Ovary (tissue), 9 donors: ENCODE results near the gene SERF2. TPM values are rescaled to one million over a fixed set of nuclear protein-coding genes. Genes with fewer than 3 reads are reported as not detected.
"Not testable (repeated sequence)": the region's sequence is repeated elsewhere in the genome, so short reads cannot be mapped to it uniquely, and the experiment has no call there.

Source experiments
- DNase-seq, 5 donors: peaks; one replicate each; pipeline ENCODE4 v3.0.0-alpha.2; 2019 to 2020
- H3K27ac ChIP-seq, 2 donors: fragments of 200-600 bp; one replicate each; pipeline versions ENCODE4 v1.5.1 to v1.8.0; 2019 to 2022
- H3K27me3 ChIP-seq: fragments of 200-600 bp; one replicate; pipeline ENCODE4 v1.8.0; 2022
- H3K36me3 ChIP-seq: fragments of 200-600 bp; sonication (generic); one replicate; pipeline ENCODE4 v1.5.1; 2019
- H3K4me1 ChIP-seq: one replicate; pipeline ENCODE4 v1.8.1; 2013; ENCODE audit warnings: mild to moderate bottlenecking, moderate library complexity; ENCODE audit not compliant: insufficient read depth
- H3K4me3 ChIP-seq: fragments of 200-600 bp; sonication (generic); one replicate; pipeline ENCODE4 v1.5.1; 2017
- H3K9me3 ChIP-seq, 2 donors: fragments of 200-600 bp in 1 of 2; sonication (generic) in 1 of 2; one replicate each; pipeline versions ENCODE4 v1.5.1 to v1.8.1; 2013 to 2019; ENCODE audit warnings: mild to moderate bottlenecking in 1 of 2, moderate library complexity in 1 of 2
- EP300 ChIP-seq: sonication (generic); formaldehyde crosslinking; IDR thresholded peaks from one replicate; pipeline ENCODE4 v1.6.1; 2017; ENCODE audit warnings: antibody characterized with exemption
- POLR2A ChIP-seq: fragments of 450-650 bp; IDR thresholded peaks from one replicate; pipeline ENCODE4 v1.6.1; 2017; ENCODE audit warnings: antibody characterized with exemption, mild to moderate bottlenecking, moderate library complexity
- WGBS, 3 donors: extraction: QIAGEN DNeasy Blood & Tissue Kit in 1 of 3; methylation state at CpG; one replicate each; pipeline versions ENCODE4 v1.1.5 to v1.1.7; 2013 to 2017; 5-methylcytosine and 5-hydroxymethylcytosine counted together
- intact Hi-C, 4 donors: fragments of 100-400 bp; cut with DNase I; formaldehyde crosslinking; loops; one replicate each; pipeline versions ENCODE4 v1.11.0 to v1.15.1; 2022 to 2023
- polyA plus RNA-seq, 2 donors: library from polyadenylated mRNA; stranded (reverse); fragments of 200-250 nt in 1 of 2; fragments of 350-450 nt in 1 of 2; fragmentation: Illumina TruSeq in 1 of 2; extraction: RNeasy Lipid Tissue Mini Kit (QIAGEN cat#74804) in 1 of 2; gene quantifications; one replicate each; pipeline ENCODE4 v1.2.3, GENCODE V29; 2013 to 2014
- total RNA-seq, 7 donors: library from RNA; depleted of rRNA in 2 of 7; stranded (reverse); fragments of >200 nt in 2 of 7; fragmentation: NEBNext Ultra II Directional in 3 of 7; extraction: Animal tissue kit (Norgen Biotek cat#: 25700) in 3 of 7; gene quantifications; one replicate each; pipeline versions ENCODE4 v1.1.0 to v1.2.4, GENCODE V29; 2016 to 2023
- TF ChIP-seq, protein P1 (sequence below), 3 donors: fragments of 450-650 bp in 2 of 3; fragments of 200-600 bp in 1 of 3; IDR thresholded peaks; one replicate each; pipeline versions ENCODE4 v1.5.1 to v1.8.0; 2016 to 2022; ENCODE audit warnings: antibody characterized with exemption in 3 of 3, mild to moderate bottlenecking in 1 of 3
- donor health status: DM: no; HTN: no; CAD: no; lungs with moderate emphysema.
- donor health status: DM: no; HTN: no; CAD: no.
- donor health status: Bipolar disorder and iron deficiency.
- donor health status: DM: yes; HTN: yes; CAD: no.
- donor health status: DM: no; HTN: no; CAD: no.
- donor health status: DM: yes; HTN: yes; CAD: no.

The SERF2 gene
- total and polyA plus RNA-seq, 9 donors: 254 to 981 (median 484) TPM

DNA sequence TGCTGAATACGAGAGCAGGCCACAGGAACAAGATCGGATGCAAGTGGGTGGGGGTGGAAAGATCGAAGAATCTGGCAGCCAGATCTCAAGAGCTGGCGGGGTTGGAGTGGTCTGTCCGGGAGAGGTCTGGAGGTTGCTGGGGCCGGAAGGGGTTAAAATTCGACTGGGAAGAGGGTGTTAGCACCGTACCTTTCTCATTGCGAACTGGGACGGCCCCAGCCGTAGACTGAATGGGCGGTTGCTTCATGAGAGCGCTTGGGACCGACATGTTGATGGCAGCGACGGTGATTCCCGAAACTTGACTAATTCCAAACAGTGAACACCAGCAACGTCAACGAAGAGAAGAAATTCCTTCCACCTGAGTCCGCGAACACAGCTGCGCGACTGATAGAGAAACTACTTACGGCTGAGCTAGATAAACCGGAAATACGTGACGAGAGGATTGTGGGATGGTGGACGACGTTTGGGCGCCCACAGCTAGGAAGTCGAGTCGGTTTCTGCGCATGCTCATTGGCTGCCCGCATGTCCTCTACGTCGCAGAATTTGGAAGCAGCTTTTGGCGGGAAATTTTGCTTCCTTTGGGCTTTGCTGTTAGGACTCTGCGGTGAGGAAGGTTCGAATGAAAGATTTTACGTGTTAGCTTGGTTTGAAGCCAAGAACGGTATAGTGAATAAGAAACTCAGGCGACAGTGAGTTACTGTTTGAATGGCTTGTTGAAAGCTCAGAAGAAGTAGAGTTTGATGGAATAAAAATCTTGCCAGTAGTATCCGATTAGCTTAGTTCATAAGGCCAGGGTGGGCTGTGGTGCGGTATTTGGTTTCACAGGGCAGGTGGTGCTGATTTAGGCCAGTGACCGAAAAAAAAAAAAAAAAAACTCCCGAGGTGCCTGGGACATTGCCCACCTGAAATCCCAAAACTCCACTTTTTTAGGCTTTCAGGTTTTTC, 32.5 kb downstream of the SERF2 start, which contains the start of gene MFAP1:
Gene MFAP1, minus strand, starts transcription at position 389 of the 945 bp plus-strand sequence. Its CDS starts 121 bp downstream, at position 268.
- intact Hi-C loops: no loop called here

DNA sequence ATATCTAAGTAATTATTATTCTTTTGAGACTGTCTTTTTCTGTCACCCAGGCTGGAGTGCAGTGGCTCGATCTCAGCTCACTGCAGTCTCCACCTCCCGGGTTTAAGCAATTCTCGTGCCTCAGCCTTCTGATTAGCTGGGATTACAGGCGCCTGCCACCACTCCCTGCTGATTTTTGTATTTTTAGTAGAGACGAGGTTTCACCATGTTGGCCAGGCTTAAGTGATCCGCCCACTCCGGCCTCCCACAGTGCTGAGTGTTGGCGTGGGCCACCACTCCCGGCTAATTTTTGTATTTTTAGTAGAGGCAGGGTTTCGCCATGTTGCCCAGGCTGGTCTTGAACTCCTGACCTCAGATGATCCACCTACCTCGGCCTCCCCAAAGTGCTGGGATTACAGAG, 33.2 kb downstream of the SERF2 start:
- H3K36me3 ChIP-seq, H3K27me3 ChIP-seq, H3K27ac ChIP-seq, H3K9me3 ChIP-seq, intact Hi-C loops, H3K4me3 ChIP-seq: not testable (repeated sequence)
- 93 to 94% (median 93%) methylated on average over 11 of the region's 11 CpGs for WGBS, 3 donors
- DNase-seq: peak in 1 of 5 donors; percentile 30
- peaks cover 10% of the 10 kb centered on the region for H3K4me1 ChIP-seq

More for the DNA sequence above, 32.5 kb downstream of the SERF2 start, which contains the start of gene MFAP1:
- WGBS, 3 donors: 8 to 9% (median 8%) methylated on average over 46 of the region's 46 CpGs
- no peak for TF ChIP-seq EP300
- peak; percentile 77 for TF ChIP-seq POLR2A
- H3K27ac ChIP-seq: peak within 1 kb of the TSS; percentile 58 to 86
- H3K9me3 ChIP-seq: no peaks in the 10 kb centered on the region
- H3K36me3 ChIP-seq: no peaks in the 10 kb centered on the region
- peak; percentile 89 to 95 (median 93) for DNase-seq
- peaks cover 10% of the 10 kb centered on the region for H3K4me1 ChIP-seq
- no peaks in the 10 kb centered on the region for H3K27me3 ChIP-seq
- H3K4me3 ChIP-seq: peak within 1 kb of the TSS; percentile 85

DNA sequence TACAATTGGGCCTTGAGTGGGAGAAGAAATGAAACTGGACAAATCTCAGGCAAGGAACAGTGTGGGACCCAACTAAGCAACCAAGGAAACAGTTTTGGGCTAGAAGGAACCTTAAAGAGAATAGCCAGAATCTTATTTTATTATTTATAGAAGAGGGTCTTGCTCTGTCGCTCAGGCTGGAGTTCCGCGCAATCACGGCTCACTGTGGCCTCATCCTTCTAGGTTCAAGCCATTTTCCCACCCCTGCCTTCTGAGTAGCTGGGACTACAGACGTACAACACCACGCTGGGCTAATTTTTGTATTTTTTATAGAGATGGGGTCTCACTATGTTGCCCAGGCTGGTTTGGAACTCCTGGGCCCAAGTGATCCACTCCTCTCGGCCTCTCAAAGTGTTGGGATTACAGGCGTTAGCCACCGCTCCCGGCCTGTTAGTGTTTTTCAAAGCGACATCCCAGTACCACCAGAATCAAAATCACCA, 33.9 kb downstream of the SERF2 start:
- intact Hi-C loops: no loop called here
- Histone ChIP-seq H3K27me3 (no peaks in the 10 kb centered on the region), H3K9me3 (no peaks in the 10 kb centered on the region), H3K4me1 (peaks cover 10% of the 10 kb centered on the region), H3K4me3 (peak overlapping the region; percentile 43), H3K36me3 (no peaks in the 10 kb centered on the region), H3K27ac (peak overlapping the region in 1 of 2 donors; percentile 59)
- DNase-seq: no peak
- TF ChIP-seq, protein P1, sequence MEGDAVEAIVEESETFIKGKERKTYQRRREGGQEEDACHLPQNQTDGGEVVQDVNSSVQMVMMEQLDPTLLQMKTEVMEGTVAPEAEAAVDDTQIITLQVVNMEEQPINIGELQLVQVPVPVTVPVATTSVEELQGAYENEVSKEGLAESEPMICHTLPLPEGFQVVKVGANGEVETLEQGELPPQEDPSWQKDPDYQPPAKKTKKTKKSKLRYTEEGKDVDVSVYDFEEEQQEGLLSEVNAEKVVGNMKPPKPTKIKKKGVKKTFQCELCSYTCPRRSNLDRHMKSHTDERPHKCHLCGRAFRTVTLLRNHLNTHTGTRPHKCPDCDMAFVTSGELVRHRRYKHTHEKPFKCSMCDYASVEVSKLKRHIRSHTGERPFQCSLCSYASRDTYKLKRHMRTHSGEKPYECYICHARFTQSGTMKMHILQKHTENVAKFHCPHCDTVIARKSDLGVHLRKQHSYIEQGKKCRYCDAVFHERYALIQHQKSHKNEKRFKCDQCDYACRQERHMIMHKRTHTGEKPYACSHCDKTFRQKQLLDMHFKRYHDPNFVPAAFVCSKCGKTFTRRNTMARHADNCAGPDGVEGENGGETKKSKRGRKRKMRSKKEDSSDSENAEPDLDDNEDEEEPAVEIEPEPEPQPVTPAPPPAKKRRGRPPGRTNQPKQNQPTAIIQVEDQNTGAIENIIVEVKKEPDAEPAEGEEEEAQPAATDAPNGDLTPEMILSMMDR (IDR thresholded peaks at IDR 0.05): no peak
- TF ChIP-seq EP300 (no peak), POLR2A (no peak)
- WGBS, 3 donors: 95% methylated on average over 11 of the region's 11 CpGs

DNA sequence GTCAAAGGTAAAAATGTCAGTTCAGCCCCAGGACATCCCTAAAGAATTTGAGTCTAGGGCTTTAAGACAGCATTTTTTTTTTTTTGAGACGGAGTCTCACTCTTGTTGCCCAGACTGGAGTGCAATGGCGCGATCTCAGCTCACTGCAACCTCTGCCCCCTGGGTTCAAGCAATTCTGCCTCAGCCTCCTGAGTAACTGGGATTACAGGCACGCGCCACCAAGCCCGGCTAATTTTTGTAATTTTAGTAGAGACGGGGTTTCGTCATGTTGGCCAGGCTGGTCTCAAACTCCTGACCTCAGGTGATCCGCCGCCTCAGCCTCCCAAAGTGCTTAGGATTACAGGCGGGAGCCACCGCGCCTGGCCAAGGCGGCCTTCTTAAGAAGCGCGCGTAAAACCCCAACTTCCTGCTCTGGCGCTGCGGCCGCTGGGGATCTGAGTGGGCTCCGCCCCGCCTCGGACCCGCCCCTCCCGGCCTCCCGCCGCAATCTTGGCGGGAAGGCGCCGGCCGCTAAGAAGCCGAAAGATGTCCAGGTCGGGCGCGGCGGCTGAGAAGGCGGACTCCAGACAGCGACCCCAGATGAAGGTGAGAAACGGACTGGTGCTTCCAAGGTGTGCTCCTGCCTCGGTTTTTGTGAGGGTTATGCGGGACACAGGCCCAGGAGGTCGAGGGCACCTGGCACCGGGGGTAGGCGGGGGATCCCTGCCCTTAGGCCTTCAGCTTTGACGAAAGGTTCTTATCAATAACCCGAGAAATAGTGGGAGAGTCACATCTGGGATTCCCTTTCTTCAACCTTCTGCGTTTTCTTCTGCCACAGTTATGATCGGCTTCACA, 34.6 kb downstream of the SERF2 start, which contains the start of gene WDR76:
Gene WDR76, plus strand, starts transcription at position 495 of the 834 bp plus-strand sequence. Its CDS starts 31 bp downstream, at position 526.
- DNase-seq: peak; percentile 75 to 88 (median 82)
- TF ChIP-seq EP300 (no peak), POLR2A (no peak)
- TF ChIP-seq, protein P1 (IDR thresholded peaks at IDR 0.05): no peak
- intact Hi-C loops: no loop called here
- WGBS, 3 donors: 3 to 9% (median 3%) methylated on average over 24 to 48 of the region's 48 CpGs
- no peaks in the 10 kb centered on the region for H3K9me3 ChIP-seq
- H3K36me3 ChIP-seq: no peaks in the 10 kb centered on the region
- no peaks in the 10 kb centered on the region for H3K27me3 ChIP-seq
- peaks cover 10% of the 10 kb centered on the region for H3K4me1 ChIP-seq
- peak within 1 kb of the TSS; percentile 43 for H3K4me3 ChIP-seq
- peak within 1 kb of the TSS; percentile 54 to 59 for H3K27ac ChIP-seq

DNA sequence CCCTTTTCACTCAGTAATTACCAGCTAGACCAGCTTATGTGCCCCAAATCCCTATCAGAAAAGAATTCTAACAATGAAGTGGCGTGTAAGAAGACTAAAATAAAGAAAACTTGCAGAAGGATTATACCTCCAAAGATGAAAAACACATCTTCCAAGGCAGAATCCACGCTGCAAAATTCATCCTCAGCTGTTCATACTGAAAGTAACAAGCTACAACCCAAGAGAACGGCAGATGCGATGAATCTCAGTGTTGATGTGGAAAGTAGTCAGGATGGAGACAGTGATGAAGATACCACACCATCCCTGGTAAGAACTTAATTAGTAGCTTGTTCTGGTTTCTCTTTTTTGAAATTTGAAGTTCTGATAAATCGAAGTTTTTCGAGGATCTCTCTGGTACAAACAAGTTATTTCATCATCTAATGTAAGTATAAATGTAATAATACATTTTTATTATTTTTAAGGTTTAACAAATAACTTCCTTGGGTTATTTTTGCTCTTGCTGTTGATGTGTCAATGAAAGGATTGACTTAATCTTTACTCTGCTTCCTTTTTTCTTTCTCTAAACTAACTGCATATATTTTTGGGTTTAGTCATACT, 36.0 kb downstream of the SERF2 start:
- Histone ChIP-seq H3K27me3 (no peaks in the 10 kb centered on the region), H3K27ac (peak overlapping the region in 1 of 2 donors; percentile 1), H3K4me3 (no peak overlapping the region), H3K9me3 (no peaks in the 10 kb centered on the region), H3K36me3 (no peaks in the 10 kb centered on the region), H3K4me1 (peaks cover 9% of the 10 kb centered on the region)
- no peak for TF ChIP-seq POLR2A
- TF ChIP-seq EP300: no peak
- TF ChIP-seq, protein P1 (IDR thresholded peaks at IDR 0.05): no peak
- intact Hi-C loops: no loop called here
- no peak for DNase-seq
- 25 to 33% (median 27%) methylated on average over 6 of the region's 6 CpGs for WGBS, 3 donors

DNA sequence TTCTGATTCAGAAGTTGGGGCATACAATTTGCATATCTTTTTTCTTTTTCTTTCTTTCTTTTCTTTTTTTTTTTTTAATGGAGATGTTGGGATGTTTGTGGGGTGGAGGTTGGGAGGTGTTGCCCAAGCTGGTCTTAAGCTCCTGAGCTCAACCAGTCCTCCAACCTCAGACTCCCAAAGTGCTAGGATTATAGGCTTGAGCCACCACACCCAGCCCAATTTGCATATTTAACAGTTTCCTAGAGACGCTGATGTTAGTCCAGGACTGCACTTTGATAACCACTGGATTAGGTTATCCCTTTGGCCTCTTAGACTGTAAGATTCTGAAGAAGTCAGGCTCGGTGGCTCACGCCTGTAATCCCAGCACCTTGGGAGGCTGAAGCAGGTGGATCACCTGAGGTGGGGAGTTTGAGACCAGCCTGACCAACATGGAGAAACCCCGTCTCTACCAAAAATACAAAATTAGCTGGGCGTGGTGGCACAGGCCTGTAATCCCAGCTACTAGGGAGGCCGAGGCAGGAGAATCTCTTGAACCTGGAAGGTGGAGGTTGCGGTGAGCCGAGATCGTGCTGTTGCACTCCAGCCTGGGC, 37.9 kb downstream of the SERF2 start:
- H3K4me1 ChIP-seq, DNase-seq, H3K27me3 ChIP-seq, intact Hi-C loops, H3K27ac ChIP-seq, H3K4me3 ChIP-seq, H3K9me3 ChIP-seq, H3K36me3 ChIP-seq: not testable (repeated sequence)
- WGBS, 3 donors: 96 to 97% (median 97%) methylated on average over 9 of the region's 9 CpGs

DNA sequence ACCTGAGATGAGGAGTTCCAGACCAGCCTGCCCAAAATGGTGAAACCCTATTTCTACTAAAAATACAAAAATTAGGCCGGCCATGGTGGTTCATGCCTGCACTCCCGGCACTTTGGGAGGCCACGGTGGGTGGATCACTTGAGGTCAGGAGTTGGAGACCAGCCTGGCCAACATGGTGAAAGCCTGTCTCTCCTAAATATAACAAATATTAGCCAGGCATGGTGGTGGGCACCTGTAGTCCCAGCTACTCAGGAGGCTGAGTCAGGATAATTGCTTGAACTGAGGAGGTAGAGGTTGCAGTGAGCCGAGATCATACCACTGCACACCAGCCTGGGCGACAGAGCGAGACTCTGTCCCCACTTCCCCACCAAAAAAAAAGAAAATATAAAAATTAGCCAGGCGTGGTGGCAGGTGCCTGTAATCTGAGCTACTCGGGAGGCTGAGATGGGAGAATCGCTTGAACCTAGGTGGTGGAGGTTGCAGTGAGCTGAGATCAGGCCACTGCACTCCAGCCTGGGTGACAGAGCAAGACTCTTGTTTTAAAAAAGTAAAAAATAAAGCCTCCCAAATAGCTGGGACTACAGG, 38.7 kb downstream of the SERF2 start:
- H3K4me3 ChIP-seq, H3K27ac ChIP-seq, DNase-seq, H3K27me3 ChIP-seq, H3K4me1 ChIP-seq, H3K36me3 ChIP-seq, intact Hi-C loops, H3K9me3 ChIP-seq: not testable (repeated sequence)
- 95 to 96% (median 96%) methylated on average over 9 of the region's 9 CpGs for WGBS, 3 donors
